ENCODE measurements around the gene JTB. TPM values are rescaled to one million over a fixed set of nuclear protein-coding genes. Genes with fewer than 3 reads are reported as not detected.

The JTB gene
- total RNA-seq, 1 experiment from 2014 or later: 123 TPM

- peak overlapping the region; percentile 98 for H3K27ac ChIP-seq (ENCODE audit: low read depth, low read length)
- no peaks in the 10 kb centered on the region for H3K9me3 ChIP-seq (ENCODE audit: control insufficient read depth in 1 of 2, insufficient read depth in 1 of 2, low read depth in 1 of 2, low read length in 2 of 2)
- H3K4me1 ChIP-seq (ENCODE audit: control insufficient read depth in 1 of 2, insufficient read depth in 2 of 2, low read length in 2 of 2): peaks cover 6 to 18% of the 10 kb centered on the region in 2 experiments; a peak in 3 of 4 replicates
- H3K9ac ChIP-seq (ENCODE audit: low read length): peak overlapping the region; percentile 95
- H3K4me2 ChIP-seq (ENCODE audit: low read length): peak overlapping the region; percentile 90
- intact Hi-C loops (cut with micrococcal nuclease): loop anchor here (1.0 to 2.0 kb wide), 2 partner anchors 41 to 149 kb away; partner anchors contain the start of gene RAB13
- ChIA-PET CTCF (interaction anchor here (0.7 to 1.9 kb wide), 13 partner anchors 8 to 149 kb away, joined by 3 to 14 read pairs (median 5); partner anchors contain the start of genes CREB3L4, CRTC2, JTB and RAB13), POLR2A (interaction anchor here (0.9 to 2.4 kb wide), 5 partner anchors 11 to 23 kb away, joined by 3 to 8 read pairs (median 3); partner anchors contain the start of genes CREB3L4 and GATAD2B), RAD21 (ENCODE audit: low non-redundant PET in 1 of 2, low total read pairs in 2 of 2, uncharacterized antibody in 2 of 2, unreplicated experiment in 2 of 2) (interaction anchor here in 1 of 2 experiments (1.2 kb wide), 1 partner anchor 23 kb away, joined by 4 read pairs; the partner anchor contains the start of gene GATAD2B)
- H3K9me2 ChIP-seq (ENCODE audit: insufficient read depth): no peaks in the 10 kb centered on the region
- H3K79me2 ChIP-seq (ENCODE audit: insufficient read depth, low read length): peaks cover 24% of the 10 kb centered on the region; the same call in 1 of the 2 replicates
- ATAC-seq (peak; percentile 71), DNase-seq (ENCODE audit: low read depth, low spot score) (no peak)
- no TSS peak for BruUV-seq (replicated peaks)
- H3K36me3 ChIP-seq (ENCODE audit: control insufficient read depth in 1 of 2, insufficient read depth in 2 of 2, low read length in 2 of 2): peaks cover 14 to 15% of the 10 kb centered on the region in 2 experiments; a peak in 3 of 4 replicates
- no peak overlapping the region for H2AFZ ChIP-seq (ENCODE audit: low read depth, low read length, poor library complexity, severe bottlenecking)
- H3K4me3 ChIP-seq (replicated peaks in 1 of 2; ENCODE audit: low read depth in 1 of 2, low read length in 2 of 2): peak overlapping the region; percentile 83 to 91
- no peaks in the 10 kb centered on the region for H3K27me3 ChIP-seq (ENCODE audit: insufficient read depth, low read length)
- no peaks in the 10 kb centered on the region for H4K20me1 ChIP-seq (ENCODE audit: insufficient read depth)
- TF ChIP-seq TCF7L2 (IDR thresholded peaks at IDR 0.05; ENCODE audit: borderline replicate concordance, extremely low read depth, insufficient read depth, insufficient read length) (peak; percentile 16), EZH2phosphoT487 (IDR thresholded peaks at IDR 0.05; ENCODE audit: borderline replicate concordance) (no peak), MAX (IDR thresholded peaks at IDR 0.05) (peak; percentile 75), FOSL1 (IDR thresholded peaks at IDR 0.05; ENCODE audit: low read depth) (no peak), REST (IDR thresholded peaks at IDR 0.05; ENCODE audit: low read depth) (no peak), ZBTB33 (IDR thresholded peaks at IDR 0.05; ENCODE audit: extremely low read depth, insufficient replicate concordance, low read length) (no peak), ZFX (IDR thresholded peaks at IDR 0.05) (peak; percentile 65; the same call in 1 of the 2 replicates), POLR2AphosphoS5 (IDR thresholded peaks at IDR 0.05; ENCODE audit: low read depth, low read length) (peak; percentile 20; the same call in 1 of the 2 replicates), SRF (IDR thresholded peaks at IDR 0.05; ENCODE audit: low read depth) (no peak), CTCF (IDR thresholded peaks at IDR 0.05 in 2 of 3, conservative IDR thresholded peaks at IDR 0.05 in 1 of 3; ENCODE audit: borderline replicate concordance in 1 of 3, insufficient read depth in 1 of 3, low read depth in 2 of 3, low read length in 2 of 3) (no peak), ZNF274 (IDR thresholded peaks at IDR 0.05; ENCODE audit: low read depth, low read length) (no peak), EGR1 (IDR thresholded peaks at IDR 0.05; ENCODE audit: low read depth) (no peak), YY1 (IDR thresholded peaks at IDR 0.05; ENCODE audit: extremely low read depth, insufficient replicate concordance, low read depth, low read length) (no peak), ATF3 (IDR thresholded peaks at IDR 0.05) (no peak), JUND (IDR thresholded peaks at IDR 0.05) (no peak), POLR2A (IDR thresholded peaks at IDR 0.05; ENCODE audit: borderline replicate concordance, extremely low read depth, insufficient read depth, insufficient read length) (peak; percentile 62)
Observed at GRCh38 chr1:153945795-153946621, 31.5 kb downstream of the JTB start.

Measured in HCT116 (cell line).